H1 (cell line): ENCODE measurements around the gene PPP1R15B. TPM values are rescaled to one million over a fixed set of nuclear protein-coding genes. Genes with fewer than 3 reads are reported as not detected.

Source experiments
- CTCF ChIA-PET: fragments of 300-600 bp; sonication (Branson Sonifier 250); formaldehyde crosslinking; loops from one replicate; lab custom pipeline; 2021; ENCODE audit not compliant: partially characterized antibody; lab: Charles Lee
- POLR2A ChIA-PET: fragments of 300-600 bp; sonication (Branson Sonifier 250); formaldehyde crosslinking; loops from one replicate; lab custom pipeline; 2021; ENCODE audit warnings: inconsistent platforms; ENCODE audit not compliant: partially characterized antibody; lab: Charles Lee
- DNase-seq, 2 experiments: peaks; one replicate each; pipeline versions ENCODE4 v3.0.0 to v3.0.0-alpha.2; 2010 to 2022; ENCODE audit warnings: low spot score in 2 of 2, low read depth in 1 of 2, mixed read lengths in 1 of 2
- FAIRE-seq: peaks from 2 replicates; lab custom pipeline; 2011; peaks lifted over from hg19 to GRCh38; lab: Jason Lieb, UNC
- H2AFZ ChIP-seq: 2 replicates; pipeline ENCODE4 v1.8.1; 2012; ENCODE audit warnings: low read length, inconsistent platforms
- H2AK5ac ChIP-seq: 2 replicates; pipeline ENCODE4 v1.6.1; 2013; ENCODE audit warnings: low read depth, low read length
- H2BK120ac ChIP-seq: replicated peaks from 2 replicates; pipeline ENCODE3; 2013; ENCODE audit warnings: low read depth, low read length, inconsistent platforms
- H2BK12ac ChIP-seq: 2 replicates; pipeline ENCODE4 v1.6.1; 2013; ENCODE audit warnings: low read depth, low read length
- H2BK15ac ChIP-seq: 2 replicates; pipeline ENCODE4 v1.6.1; 2013; ENCODE audit warnings: low read length
- H2BK20ac ChIP-seq: 2 replicates; pipeline ENCODE4 v1.6.1; 2013; ENCODE audit warnings: low read length
- H2BK5ac ChIP-seq: 2 replicates; pipeline ENCODE4 v1.6.1; 2013; ENCODE audit warnings: low read depth, low read length
- H3K14ac ChIP-seq: 2 replicates; pipeline ENCODE4 v1.6.1; 2013; ENCODE audit warnings: inconsistent platforms; ENCODE audit not compliant: insufficient read length
- H3K18ac ChIP-seq: 2 replicates; pipeline ENCODE4 v1.6.1; 2013; ENCODE audit warnings: low read length; ENCODE audit errors: extremely low read depth
- H3K23ac ChIP-seq: 2 replicates; pipeline ENCODE4 v1.6.1; 2013; ENCODE audit warnings: inconsistent platforms; ENCODE audit not compliant: insufficient read length
- H3K23me2 ChIP-seq: 2 replicates; pipeline ENCODE4 v1.6.1; 2013; ENCODE audit warnings: low read depth, low read length
- H3K27ac ChIP-seq: 2 replicates; pipeline ENCODE4 v1.6.1; 2011; ENCODE audit warnings: low read depth, low read length, inconsistent platforms
- H3K27me3 ChIP-seq, 4 experiments: replicated peaks in 1 of 4; 1 replicate in 1 of 4; 2 replicates in 3 of 4; pipeline versions ENCODE4 v1.6.1 to v1.8.1; 2011 to 2013; ENCODE audit warnings: low read length in 3 of 4, mild to moderate bottlenecking in 3 of 4, inconsistent platforms in 2 of 4, mixed read lengths in 2 of 4, moderate library complexity in 1 of 4; ENCODE audit not compliant: control insufficient read depth in 3 of 4, insufficient read depth in 3 of 4; ENCODE audit errors: extremely low read depth in 1 of 4
- H3K36me3 ChIP-seq, 4 experiments: 2 replicates each; pipeline versions ENCODE4 v1.6.1 to v1.8.1; 2011 to 2013; ENCODE audit warnings: mild to moderate bottlenecking in 4 of 4, low read length in 3 of 4, moderate library complexity in 2 of 4, control low read depth in 1 of 4, inconsistent platforms in 1 of 4; ENCODE audit not compliant: insufficient read depth in 4 of 4, control insufficient read depth in 2 of 4
- H3K4ac ChIP-seq: replicated peaks from 2 replicates; pipeline ENCODE3; 2013; ENCODE audit warnings: low read length, low read depth, mixed read lengths, inconsistent platforms; ENCODE audit not compliant: insufficient read length
- H3K4me1 ChIP-seq, 4 experiments: replicated peaks in 1 of 4; 1 replicate in 1 of 4; 2 replicates in 3 of 4; pipeline versions ENCODE4 v1.6.1 to v1.8.1; 2011 to 2013; ENCODE audit warnings: low read length in 3 of 4, inconsistent platforms in 2 of 4, mixed read lengths in 1 of 4; ENCODE audit not compliant: insufficient read depth in 4 of 4, control insufficient read depth in 3 of 4
- H3K4me2 ChIP-seq, 2 experiments: 2 replicates each; pipeline versions ENCODE4 v1.6.1 to v1.8.1; 2011 to 2013; ENCODE audit warnings: low read depth in 2 of 2, low read length in 2 of 2, control low read depth in 1 of 2, inconsistent platforms in 1 of 2, mild to moderate bottlenecking in 1 of 2; ENCODE audit not compliant: insufficient read depth in 1 of 2
- H3K4me3 ChIP-seq, 4 experiments: fragments of 200-600, 300-600 bp in 1 of 4; sonication (generic), shearing (Covaris generic), sonication (Bioruptor Twin) in 1 of 4; 2 replicates each; pipeline versions ENCODE4 v1.5.1 to v1.8.1; 2011 to 2016; ENCODE audit warnings: low read length in 4 of 4, low read depth in 3 of 4, control low read depth in 2 of 4, inconsistent platforms in 2 of 4, mild to moderate bottlenecking in 2 of 4, mixed read lengths in 1 of 4, moderate library complexity in 1 of 4; ENCODE audit not compliant: insufficient read depth in 2 of 4; ENCODE audit errors: extremely low read depth in 1 of 4
- H3K56ac ChIP-seq: replicated peaks from 2 replicates; pipeline ENCODE3; 2013; ENCODE audit warnings: low read depth, mild to moderate bottlenecking, mixed read lengths, low read length, inconsistent platforms; ENCODE audit not compliant: insufficient read length
- H3K79me1 ChIP-seq: 2 replicates; pipeline ENCODE4 v1.6.1; 2013; ENCODE audit warnings: low read depth, low read length, control low read depth
- H3K79me2 ChIP-seq, 2 experiments: 2 replicates each; pipeline versions ENCODE4 v1.6.1 to v1.8.1; 2012 to 2013; ENCODE audit warnings: low read length in 2 of 2, mild to moderate bottlenecking in 2 of 2, inconsistent platforms in 1 of 2; ENCODE audit not compliant: insufficient read depth in 2 of 2, control insufficient read depth in 1 of 2
- H3K9ac ChIP-seq, 4 experiments: replicated peaks in 1 of 4; 1 replicate in 1 of 4; 2 replicates in 3 of 4; pipeline versions ENCODE4 v1.6.1 to v1.8.1; 2011 to 2013; ENCODE audit warnings: low read depth in 3 of 4, low read length in 3 of 4, control low read depth in 2 of 4, mild to moderate bottlenecking in 2 of 4, moderate library complexity in 2 of 4, inconsistent platforms in 1 of 4; ENCODE audit errors: extremely low read depth in 1 of 4
- H3K9me3 ChIP-seq, 2 experiments: 2 replicates each; pipeline versions ENCODE4 v1.6.1 to v1.8.1; 2012 to 2013; ENCODE audit warnings: mild to moderate bottlenecking in 2 of 2, moderate library complexity in 2 of 2, control low read depth in 1 of 2, inconsistent platforms in 1 of 2, low read depth in 1 of 2, low read length in 1 of 2, mixed read lengths in 1 of 2; ENCODE audit not compliant: insufficient read depth in 2 of 2
- H4K20me1 ChIP-seq, 2 experiments: replicated peaks in 1 of 2; 2 replicates each; pipeline versions ENCODE3 to v1.8.1; 2011 to 2013; ENCODE audit warnings: inconsistent platforms in 2 of 2, low read length in 2 of 2, mild to moderate bottlenecking in 1 of 2; ENCODE audit not compliant: insufficient read depth in 2 of 2, control insufficient read depth in 1 of 2
- H4K5ac ChIP-seq: 2 replicates; pipeline ENCODE4 v1.6.1; 2013; ENCODE audit warnings: low read length, low read depth, mixed read lengths, inconsistent platforms; ENCODE audit not compliant: insufficient read length
- H4K8ac ChIP-seq: 2 replicates; pipeline ENCODE4 v1.8.0; 2013; ENCODE audit warnings: mild to moderate bottlenecking, moderate library complexity, low read length, inconsistent platforms; ENCODE audit not compliant: insufficient read depth; ENCODE audit errors: extremely low read depth
- H4K91ac ChIP-seq: replicated peaks from 2 replicates; pipeline ENCODE3; 2013; ENCODE audit warnings: low read length, mixed read lengths, inconsistent platforms; ENCODE audit not compliant: insufficient read length
- BRCA1 ChIP-seq: IDR thresholded peaks from 2 replicates; pipeline ENCODE4 v1.6.1; 2012; ENCODE audit warnings: low read depth, low read length, improper control_type of control experiment
- EP300 ChIP-seq, 2 experiments: IDR thresholded peaks; 1 replicate in 1 of 2; 2 replicates in 1 of 2; pipeline ENCODE4 v1.6.1; 2011 to 2012; ENCODE audit warnings: low read depth in 2 of 2, low read length in 2 of 2, mild to moderate bottlenecking in 2 of 2, borderline replicate concordance in 1 of 2, inconsistent platforms in 1 of 2, moderate library complexity in 1 of 2
- EZH2 ChIP-seq: fragments of 200-600 bp; sonication (generic); IDR thresholded peaks from 2 replicates; pipeline ENCODE4 v1.7.1; 2012; ENCODE audit warnings: low read depth, mild to moderate bottlenecking, moderate library complexity, low read length, inconsistent platforms; ENCODE audit not compliant: severe bottlenecking
- MAFK ChIP-seq: IDR thresholded peaks from 2 replicates; pipeline ENCODE4 v1.6.1; 2012; ENCODE audit warnings: low read depth, mild to moderate bottlenecking, improper control_type of control experiment, low read length
- NANOG ChIP-seq: IDR thresholded peaks from 2 replicates; pipeline ENCODE4 v1.6.1; 2011; ENCODE audit warnings: low read length, low read depth, mild to moderate bottlenecking, inconsistent platforms; ENCODE audit not compliant: insufficient read depth, poor library complexity, severe bottlenecking
- PHF8 ChIP-seq: fragments of 200-600 bp; sonication (generic); conservative IDR thresholded peaks from 2 replicates; pipeline ENCODE4 v1.7.1; 2012; ENCODE audit warnings: low read depth, mild to moderate bottlenecking, inconsistent platforms, low read length, moderate library complexity
- RBBP5 ChIP-seq: IDR thresholded peaks from 2 replicates; pipeline ENCODE4 v1.7.1; 2012; ENCODE audit warnings: low read depth, mild to moderate bottlenecking, inconsistent platforms, low read length, moderate library complexity, borderline replicate concordance
- RXRA ChIP-seq: IDR thresholded peaks from 2 replicates; pipeline ENCODE4 v1.6.1; 2011; ENCODE audit warnings: low read depth, mild to moderate bottlenecking, low read length, moderate library complexity; ENCODE audit not compliant: insufficient read depth
- SIX5 ChIP-seq: IDR thresholded peaks from 2 replicates; pipeline ENCODE4 v1.6.1; 2011; ENCODE audit warnings: mild to moderate bottlenecking, low read depth, low read length
- ZNF274 ChIP-seq: IDR thresholded peaks from 2 replicates; pipeline ENCODE4 v1.7.0; 2012; ENCODE audit warnings: low read length, borderline replicate concordance; ENCODE audit errors: extremely low read depth
- WGBS, 2 experiments: shearing (Covaris generic) in 1 of 2; methylation state at CpG; one replicate each; pipeline versions ENCODE4 v1.1.6 to v1.1.7; 2013 to 2015; ENCODE audit warnings: low lambda C conversion rate in 2 of 2, mixed read lengths in 2 of 2, inconsistent platforms in 1 of 2, low coverage in 1 of 2, missing lambda C conversion rate in 1 of 2; ENCODE audit not compliant: insufficient replicate concordance in 2 of 2, insufficient coverage in 1 of 2, insufficient read length in 1 of 2; ENCODE audit errors: extremely low coverage in 1 of 2, missing lambda C conversion rate in 1 of 2; 5-methylcytosine and 5-hydroxymethylcytosine counted together
- polyA plus RNA-seq, 7 experiments: library from polyadenylated mRNA; depleted of rRNA in 3 of 7; stranded (reverse) in 5 of 7; unstranded in 2 of 7; fragments of >200 nt in 5 of 7; fragments of 200-250 nt in 2 of 7; gene quantifications; 1 replicate in 5 of 7; 2 replicates in 1 of 7; 4 replicates in 1 of 7; pipeline versions ENCODE4 v1.2.1 to v1.2.3, GENCODE V29; 2011 to 2013; ENCODE audit warnings: missing spikeins in 2 of 7, mixed read lengths in 2 of 7
- total RNA-seq: library from RNA; stranded (reverse); fragmentation: NEBNext Ultra II Directional; extraction: Animal tissue kit (Norgen Biotek cat#: 25700); gene quantifications from 2 replicates; pipeline ENCODE4 v1.2.1, GENCODE V29; 2021

The PPP1R15B gene
- total and polyA plus RNA-seq, 2 of the 8 experiments (the other 6 are each of a cell fraction or from before 2014, with no cell fraction given) = 14.4 to 72.2 TPM

DNA sequence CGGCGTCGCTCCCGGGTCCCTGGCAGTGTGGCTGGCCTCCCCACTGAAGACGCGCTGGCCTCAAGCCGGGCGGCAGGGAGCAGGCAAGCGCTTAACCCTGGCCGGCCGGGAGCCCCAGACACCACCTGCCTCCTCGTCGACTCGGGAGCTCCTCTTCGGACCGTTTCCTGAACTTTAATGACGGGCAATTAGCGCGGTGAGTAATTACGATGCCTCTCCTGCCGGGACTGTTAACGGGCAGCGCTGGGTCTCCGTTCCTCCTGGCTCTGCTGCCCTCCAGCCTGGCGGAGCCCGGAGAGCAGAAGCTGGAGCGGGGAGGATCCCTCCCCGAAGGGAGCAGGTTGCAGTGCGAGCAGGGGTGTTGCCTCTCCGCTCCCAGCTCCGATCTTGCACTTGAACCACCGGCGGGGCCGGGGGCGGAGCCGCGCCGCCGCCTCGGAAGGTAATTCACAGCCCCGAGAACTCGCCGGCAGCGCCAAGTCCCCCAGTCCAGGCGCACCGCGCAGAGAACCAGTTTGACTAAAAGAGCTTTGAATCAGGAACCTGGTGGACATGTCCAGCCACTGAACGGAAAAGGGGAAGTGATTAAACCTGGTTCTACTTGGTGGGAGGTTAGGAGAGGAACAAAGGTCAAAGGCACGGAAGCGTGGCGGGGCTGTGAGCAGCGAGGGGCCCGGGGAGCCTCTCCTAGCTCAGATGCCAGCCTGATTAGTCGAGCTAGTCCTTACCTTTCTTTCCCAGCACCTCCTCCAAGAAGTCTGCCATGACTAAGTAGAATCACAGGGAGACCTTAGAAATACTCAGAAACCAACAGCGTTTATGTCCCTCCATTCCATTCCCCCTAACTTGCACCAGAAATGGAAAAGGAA lies 33.6 kb downstream of the PPP1R15B start:
- no peak for FAIRE-seq
- Histone ChIP-seq H3K36me3 (no peaks in the 10 kb centered on the region), H3K18ac (peak overlapping the region; percentile 64), H2BK15ac (peak overlapping the region; percentile 25; the same call in 1 of the 2 replicates), H3K79me2 (no peaks in the 10 kb centered on the region), H4K20me1 (no peaks in the 10 kb centered on the region), H3K14ac (no peak overlapping the region), H3K79me1 (no peaks in the 10 kb centered on the region), H2BK5ac (no peak overlapping the region), H3K23ac (no peak overlapping the region), H3K27ac (no peak overlapping the region), H3K9ac (peak overlapping the region in 3 of 4 experiments; percentile 30 to 59 (median 36); a peak in 4 of 7 replicates), H3K9me3 (no peaks in the 10 kb centered on the region), H3K4ac (no peak overlapping the region), H2AFZ (peak overlapping the region; percentile 98), H3K4me3 (peak overlapping the region; percentile 46 to 87 (median 67)), H2BK12ac (no peak overlapping the region; the same call in 1 of the 2 replicates), H2AK5ac (no peak overlapping the region), H3K27me3 (peaks cover 5 to 52% (median 27%) of the 10 kb centered on the region in 4 experiments), H2BK120ac (no peak overlapping the region), H3K23me2 (peaks cover 8% of the 10 kb centered on the region), H4K8ac (peak overlapping the region; percentile 66), H3K56ac (no peak overlapping the region), H3K4me2 (peak overlapping the region; percentile 84 to 91), H3K4me1 (peaks cover 0 to 4% (median 1%) of the 10 kb centered on the region in 4 experiments; a peak in 6 of 7 replicates), H4K91ac (no peak overlapping the region), H2BK20ac (no peak overlapping the region; the same call in 1 of the 2 replicates), H4K5ac (no peak overlapping the region)
- ChIA-PET POLR2A (interaction anchor here (0.6 to 2.1 kb wide), 11 partner anchors 8 to 164 kb away, joined by 3 to 6 read pairs (median 3); partner anchors contain the start of gene GOLT1A), CTCF (interaction anchor here (0.8 to 11.3 kb wide), 19 partner anchors 11 to 204 kb away, joined by 3 to 107 read pairs (median 4); partner anchors contain the start of genes GOLT1A and PLEKHA6)
- peak in 1 of 2 experiments; percentile 92 for DNase-seq
- 2% methylated on average over 54 of the region's 55 CpGs; no CpG with 5 or more reads in 1 of the 2 experiments for WGBS, 2 experiments
- no peak for TF ChIP-seq NANOG
- no peak for TF ChIP-seq RXRA
- TF ChIP-seq PHF8 = peak; percentile 22; the same call in 1 of the 2 replicates
- no peak for TF ChIP-seq SIX5
- TF ChIP-seq EZH2 = peak; percentile 63
- no peak for TF ChIP-seq ZNF274
- TF ChIP-seq EP300 (IDR thresholded peaks at IDR 0.05; ENCODE audit: borderline replicate concordance in 1 of 2, low read depth in 2 of 2, low read length in 2 of 2) = no peak
- no peak for TF ChIP-seq BRCA1
- no peak for TF ChIP-seq MAFK
- peak; percentile 70; the same call in 1 of the 2 replicates for TF ChIP-seq RBBP5
